C4-2B (cell line): ENCODE data around the gene MSI2.
"Not testable (repeated sequence)": the region's sequence is repeated elsewhere in the genome, so short reads cannot be mapped to it uniquely, and the experiment has no call there.

Experiments
- CTCF ChIP-seq: fragments of 450-650 bp; conservative IDR thresholded peaks from 2 replicates; pipeline ENCODE4 v1.5.1; 2017; ENCODE audit warnings: mild to moderate bottlenecking
- ZFX ChIP-seq: fragments of 450-650 bp; IDR thresholded peaks from 2 replicates; pipeline ENCODE4 v1.6.1; 2017

GRCh38 chr17:57499221-57499620 lies 242.9 kb downstream of the MSI2 start:
- TF ChIP-seq CTCF, ZFX: not testable (repeated sequence)
